ENCODE results near the gene PHACTR3.
"Not testable (repeated sequence)": the region's sequence is repeated elsewhere in the genome, so short reads cannot be mapped to it uniquely, and the experiment has no call there.

The PHACTR3 gene

DNA sequence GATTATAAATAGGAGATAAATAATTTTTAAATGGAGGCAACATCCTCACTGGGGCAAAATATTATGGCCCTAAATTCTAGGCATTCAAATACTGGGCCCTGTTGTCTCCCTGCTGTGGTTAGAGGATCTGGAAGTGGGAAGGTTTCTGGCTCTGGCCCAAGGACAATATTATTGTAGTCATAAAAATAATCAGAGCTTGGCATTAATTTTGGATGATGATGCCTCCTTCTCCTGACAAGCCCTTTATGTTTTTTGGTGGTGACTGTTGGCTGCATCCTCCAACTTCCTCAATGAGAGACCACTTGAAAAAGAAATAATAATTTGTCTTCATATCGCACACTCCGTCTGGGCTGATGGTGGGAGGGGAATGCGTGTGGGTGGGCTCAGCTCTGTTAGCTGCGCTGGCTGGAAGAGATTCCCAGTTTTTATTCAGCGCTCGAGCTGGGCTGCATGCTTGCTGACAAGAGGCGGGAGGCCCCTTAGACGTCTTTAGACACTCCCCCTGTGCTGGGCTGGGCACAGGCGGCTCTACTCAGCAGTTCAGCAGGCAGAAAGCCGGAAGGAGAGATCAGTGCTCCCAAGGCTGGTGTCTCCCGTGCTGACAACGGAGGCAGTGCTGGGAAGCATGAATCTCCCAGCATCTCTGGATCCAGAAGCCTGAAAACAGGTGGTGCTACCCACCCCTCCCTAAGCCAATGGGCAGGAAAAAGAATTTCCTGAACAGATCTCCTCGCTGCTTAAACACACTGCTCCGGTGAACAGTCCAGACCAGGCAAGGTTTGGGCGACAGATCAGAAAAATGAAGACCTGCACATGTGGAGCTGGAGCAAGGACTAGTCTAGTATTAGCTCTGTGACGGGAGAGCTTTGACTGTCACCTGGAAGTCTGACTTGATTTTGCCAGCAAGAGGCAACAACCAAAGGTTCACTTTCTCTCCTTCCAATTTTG is 231.4 kb downstream of the PHACTR3 start:
- no peak for DNase-seq

DNA sequence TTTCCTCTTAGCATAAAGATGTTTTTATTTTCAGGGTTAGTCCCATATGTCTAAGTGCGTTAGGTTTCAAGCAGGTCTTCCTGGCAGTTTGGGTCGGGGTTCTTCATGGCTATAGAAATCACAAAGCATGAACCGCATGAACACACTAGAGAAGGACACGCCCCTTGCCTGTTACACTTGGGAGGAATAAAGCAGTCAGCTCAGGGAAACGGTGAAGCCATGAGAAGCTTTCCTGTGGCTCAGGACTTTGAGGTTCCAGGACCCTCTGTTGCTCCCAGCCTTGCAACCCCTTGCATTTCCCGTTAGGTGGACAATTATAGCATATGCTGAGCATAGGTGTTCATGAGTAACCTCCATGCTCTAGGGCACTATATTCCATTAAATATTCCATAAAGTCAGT is 232.4 kb downstream of the PHACTR3 start:
- no peak for DNase-seq

- no peak for DNase-seq
These were observed 233.5 kb downstream of the PHACTR3 start for GRCh38 chr20:59837623-59838394.

DNA sequence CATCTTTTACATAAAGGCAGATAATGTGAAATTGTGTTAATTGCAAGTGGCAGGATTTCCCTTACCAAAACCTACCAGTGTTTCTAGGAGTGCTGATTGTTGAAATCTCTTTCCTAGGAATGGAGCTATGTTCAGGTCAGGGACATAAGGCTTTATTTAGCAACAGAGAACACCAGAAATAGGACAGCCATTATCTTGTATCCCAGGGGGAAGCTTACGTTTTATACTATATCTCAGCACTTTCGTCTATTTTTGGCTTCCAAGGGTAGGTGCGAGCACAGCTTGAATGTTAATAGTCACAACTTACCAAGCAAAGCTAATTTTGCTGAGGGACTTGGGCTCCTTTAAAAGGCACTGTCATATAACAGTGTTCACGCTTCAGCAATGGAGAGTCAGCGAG is 235.1 kb downstream of the PHACTR3 start:
- no peak for DNase-seq

- no peak for DNase-seq
These were observed 241.1 kb downstream of the PHACTR3 start for GRCh38 chr20:59845472-59845871.

DNA sequence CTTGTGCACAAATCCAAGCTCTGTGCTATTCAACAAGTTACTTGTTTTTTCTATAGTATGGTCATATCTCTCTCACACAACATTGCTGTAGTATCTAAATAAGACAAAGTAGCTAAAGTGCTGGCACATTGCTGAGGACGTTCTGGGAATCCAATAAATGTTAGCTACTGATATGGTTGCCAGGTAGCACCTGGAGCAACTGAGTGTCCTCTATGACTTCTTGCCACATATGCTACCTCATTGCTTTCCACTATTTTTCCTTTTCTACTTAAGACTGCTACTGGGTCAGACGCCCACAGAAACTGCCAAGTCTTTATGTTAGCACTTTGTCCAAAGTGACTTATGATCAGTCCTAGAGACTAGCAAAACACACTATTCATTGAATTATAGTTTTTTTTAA is 243.8 kb downstream of the PHACTR3 start:
- DNase-seq = no peak

GRCh38 chr20:59850018-59850641 is 245.8 kb downstream of the PHACTR3 start:
- no peak for DNase-seq

DNA sequence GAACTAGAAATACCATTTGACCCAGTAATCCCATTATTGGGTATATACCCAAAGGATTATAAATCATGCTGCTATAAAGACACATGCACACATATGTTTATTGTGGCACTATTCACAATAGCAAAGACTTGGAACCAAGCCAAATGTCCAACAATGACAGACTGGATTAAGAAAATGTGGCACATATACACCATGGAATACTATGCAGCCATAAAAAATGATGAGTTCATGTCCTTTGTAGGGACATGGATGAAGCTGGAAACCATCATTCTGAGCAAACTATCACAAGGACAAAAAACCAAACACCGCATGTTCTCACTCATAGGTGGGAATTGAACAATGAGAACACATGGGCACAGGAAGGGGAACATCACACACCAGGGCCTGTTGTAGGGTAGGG is 252.2 kb downstream of the PHACTR3 start:
- DNase-seq = not testable (repeated sequence)

GRCh38 chr20:59856941-59857340 is 252.6 kb downstream of the PHACTR3 start:
- DNase-seq = not testable (repeated sequence)

- DNase-seq = no peak
These were observed 253.6 kb downstream of the PHACTR3 start for GRCh38 chr20:59857966-59858365.

GRCh38 chr20:59858425-59858824 is 254.1 kb downstream of the PHACTR3 start:
- DNase-seq = no peak

DNA sequence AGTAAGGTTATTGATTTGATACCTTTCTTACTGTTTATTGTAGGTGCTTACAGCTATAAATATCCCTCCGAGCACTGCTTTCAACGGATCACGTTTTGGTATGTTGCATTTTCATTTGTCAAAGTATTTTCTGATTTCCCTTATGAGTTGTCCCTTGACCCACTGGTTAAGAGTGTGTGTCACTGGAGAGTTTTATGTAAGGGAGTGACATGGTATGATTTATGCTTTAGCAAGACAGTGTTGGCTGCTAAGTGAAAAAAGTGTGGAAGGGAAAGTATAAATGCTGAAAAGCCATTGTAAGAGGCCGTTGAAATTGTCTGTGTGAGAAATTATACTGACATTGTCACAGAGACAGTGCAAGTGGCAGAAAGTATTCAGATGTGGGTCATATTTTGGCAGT is 257.1 kb downstream of the PHACTR3 start:
- DNase-seq = no peak

GRCh38 chr20:59863058-59863457 is 258.7 kb downstream of the PHACTR3 start:
- no peak for DNase-seq

DNA sequence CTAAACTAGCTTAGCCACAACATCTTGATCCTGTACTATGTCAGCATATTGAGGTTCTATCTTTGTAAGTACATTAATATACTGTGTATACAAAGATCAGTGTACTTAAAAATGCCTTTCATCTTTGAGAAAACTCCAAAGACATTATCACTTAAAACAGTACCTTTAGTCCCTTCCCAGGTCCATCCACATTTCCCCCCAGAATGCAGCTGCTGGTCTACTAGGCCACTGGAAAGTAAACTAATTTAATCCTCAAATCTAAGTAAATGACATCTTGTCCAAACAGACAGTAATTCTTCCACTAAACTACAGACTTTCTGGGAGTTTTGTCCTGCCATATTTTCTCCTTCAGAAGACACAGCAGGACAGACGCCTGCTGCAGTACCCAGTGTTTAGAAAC is 260.4 kb downstream of the PHACTR3 start:
- no peak for DNase-seq

GRCh38 chr20:59866338-59866737 is 262.0 kb downstream of the PHACTR3 start:
- DNase-seq = no peak

DNA sequence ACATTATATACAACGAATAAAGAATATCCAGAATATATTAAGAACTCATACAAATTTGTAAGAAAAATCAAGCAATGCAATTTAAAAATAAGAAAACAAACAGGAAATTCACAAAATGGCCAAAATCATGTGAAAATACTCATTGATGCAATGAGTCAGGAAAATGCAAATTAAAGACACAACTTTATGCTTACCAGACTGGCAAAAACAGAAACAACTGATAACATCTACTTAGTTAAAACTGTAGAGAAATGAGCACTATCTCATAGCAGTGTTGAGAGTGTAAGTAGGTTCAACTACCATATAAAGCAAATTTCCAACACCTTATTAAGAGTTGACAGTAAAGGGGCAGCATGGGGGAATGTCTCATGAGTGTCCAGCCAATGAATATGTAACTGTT is 266.8 kb downstream of the PHACTR3 start:
- no peak for DNase-seq

DNA sequence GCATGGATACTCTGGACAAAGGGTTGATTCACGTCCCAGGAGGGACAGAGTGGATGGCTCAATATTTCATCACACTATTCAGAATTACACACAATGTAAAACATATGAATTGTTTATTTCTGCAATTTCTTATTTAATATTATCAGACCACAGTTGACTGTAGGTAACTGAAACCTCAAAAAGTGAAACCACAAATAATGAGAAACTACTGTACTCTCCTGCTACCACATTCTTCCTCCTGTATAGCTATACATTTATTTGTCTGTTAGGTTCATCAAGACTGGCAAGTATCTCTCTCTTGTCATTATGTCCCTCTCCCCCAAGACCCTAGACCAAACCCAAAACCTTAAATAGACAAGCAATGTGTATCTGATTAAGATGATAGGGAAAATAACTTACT is 269.1 kb downstream of the PHACTR3 start:
- DNase-seq = no peak

DNA sequence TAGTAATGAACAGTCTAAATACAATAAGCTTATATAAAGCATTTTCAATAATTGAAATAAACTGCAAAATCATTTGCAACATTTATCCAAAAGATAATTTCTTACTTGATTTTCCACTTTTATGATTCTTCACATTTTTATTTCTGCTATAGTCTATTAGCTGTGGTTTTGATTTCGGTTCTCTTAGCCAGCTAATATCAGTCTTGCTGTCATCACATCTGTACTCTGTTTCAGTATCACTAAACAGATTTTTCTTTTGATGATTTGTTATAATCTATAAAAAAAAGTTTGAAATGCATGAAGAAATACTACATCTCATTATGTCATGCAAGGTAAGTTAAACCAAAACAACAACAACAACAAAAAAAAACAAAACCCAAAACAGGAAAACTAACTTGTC is 275.9 kb downstream of the PHACTR3 start:
- DNase-seq = no peak

DNA sequence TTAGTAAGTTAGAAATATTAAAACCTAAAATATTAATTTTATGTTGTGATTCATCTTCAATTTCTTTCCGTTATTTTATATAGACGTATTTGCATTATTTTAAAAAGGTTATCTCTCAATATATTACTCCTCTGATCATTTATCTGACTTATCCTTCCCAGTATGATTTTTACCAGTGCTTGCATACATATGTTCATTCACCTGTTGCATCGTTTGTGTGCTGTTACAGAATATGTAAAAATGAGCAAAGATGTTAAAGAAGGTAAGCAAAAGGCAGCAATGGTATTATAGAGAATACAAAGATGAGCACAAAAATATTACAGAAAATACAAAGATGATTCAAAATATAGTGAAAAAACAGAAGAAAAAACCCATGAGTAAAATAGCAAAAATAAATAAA is 280.2 kb downstream of the PHACTR3 start:
- DNase-seq = no peak

DNA sequence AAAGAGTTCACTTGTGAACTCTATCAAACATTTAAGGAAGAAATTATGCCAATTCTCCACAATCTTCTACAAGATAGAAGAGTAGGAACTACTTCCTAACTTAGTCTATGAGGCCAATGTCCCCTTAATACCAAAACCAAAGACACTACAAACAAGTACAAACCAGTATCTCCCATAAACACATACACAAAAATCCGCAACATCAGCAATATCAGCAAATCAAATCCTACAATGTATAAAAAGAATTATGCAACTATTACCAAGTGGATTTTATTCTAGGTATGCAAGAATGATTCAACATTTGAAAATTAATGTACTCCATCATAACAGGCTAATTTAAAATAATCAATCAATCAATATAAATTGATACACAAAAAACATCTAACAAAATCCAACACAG is 283.7 kb downstream of the PHACTR3 start:
- DNase-seq = no peak

DNA sequence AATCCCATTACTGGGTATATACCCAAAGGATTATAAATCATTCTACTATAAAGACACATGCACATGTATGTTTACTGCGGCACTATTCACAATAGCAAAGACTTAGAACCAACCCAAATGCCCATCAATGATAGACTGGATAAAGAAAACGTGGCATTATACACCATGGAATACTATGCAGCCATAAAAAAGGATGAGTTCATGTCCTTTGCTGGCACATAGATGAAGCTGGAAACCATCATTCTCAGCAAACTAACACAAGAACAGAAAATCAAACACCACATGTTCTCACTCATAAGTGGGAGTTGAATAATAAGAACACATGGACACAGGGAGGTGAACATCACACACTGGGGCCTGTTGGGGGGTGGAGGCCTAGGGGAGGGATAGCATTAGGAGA is 285.7 kb downstream of the PHACTR3 start:
- DNase-seq = not testable (repeated sequence)

DNA sequence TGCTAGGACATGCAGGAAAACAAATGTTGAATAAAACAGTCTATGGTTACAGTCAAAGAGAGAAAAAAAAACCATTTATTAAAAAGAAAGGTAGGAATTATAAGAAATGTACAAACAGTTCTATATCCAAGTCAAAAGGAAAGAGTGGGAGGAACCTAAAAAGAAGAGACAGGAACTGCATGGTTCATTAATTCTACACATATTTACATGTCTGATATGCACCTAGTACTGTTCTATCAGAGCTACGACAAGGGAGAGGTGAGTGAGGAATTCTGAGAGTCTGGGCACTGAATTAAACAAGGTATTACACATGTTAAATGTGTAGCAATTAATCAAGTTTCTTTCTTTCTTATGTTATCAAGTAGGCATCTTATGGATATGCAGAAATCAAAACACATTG is 287.2 kb downstream of the PHACTR3 start:
- DNase-seq = no peak

GRCh38 chr20:59895908-59896307 is 291.6 kb downstream of the PHACTR3 start:
- DNase-seq = no peak
